ENCODE results near the gene PPP2R5E. TPM values are rescaled to one million over a fixed set of nuclear protein-coding genes. Genes with fewer than 3 reads are reported as not detected.

The PPP2R5E gene
- total and polyA plus RNA-seq, 3 donors from 2014 or later, result 18.8 to 33.6 (median 21.6) TPM

GRCh38 chr14:63343878-63344277 is 199.3 kb downstream of the PPP2R5E start:
- H3K4me3 ChIP-seq, result no peak overlapping the region
- no peaks in the 10 kb centered on the region for H3K4me1 ChIP-seq
- intact Hi-C loops (cut with DNase I; ENCODE audit: low total_unique reads), result no loop called here
- H3K9me3 ChIP-seq, result no peaks in the 10 kb centered on the region
- no peak overlapping the region for H3K27ac ChIP-seq
- no peaks in the 10 kb centered on the region for H3K27me3 ChIP-seq
- no peak for TF ChIP-seq POLR2A (IDR thresholded peaks at IDR 0.05)
- no peaks in the 10 kb centered on the region for H3K36me3 ChIP-seq (ENCODE audit: low read depth, missing control alignments)
- 86 to 90% methylated on average over 1 of the region's 1 CpG for WGBS, 2 donors
- no peak for DNase-seq

GRCh38 chr14:63342371-63342770 is 200.8 kb downstream of the PPP2R5E start:
- H3K4me3 ChIP-seq, result no peak overlapping the region
- no peaks in the 10 kb centered on the region for H3K36me3 ChIP-seq (ENCODE audit: low read depth, missing control alignments)
- no peaks in the 10 kb centered on the region for H3K27me3 ChIP-seq
- no peaks in the 10 kb centered on the region for H3K4me1 ChIP-seq
- TF ChIP-seq CTCF (IDR thresholded peaks at IDR 0.05) (no peak), POLR2A (IDR thresholded peaks at IDR 0.05) (no peak)
- no peak overlapping the region for H3K27ac ChIP-seq
- H3K9me3 ChIP-seq, result no peaks in the 10 kb centered on the region
- 84% methylated on average over 7 of the region's 7 CpGs for WGBS, 2 donors
- intact Hi-C loops (cut with DNase I; ENCODE audit: low total_unique reads), result no loop called here
- no peak for DNase-seq

- no peak for DNase-seq
- no peaks in the 10 kb centered on the region for H3K4me1 ChIP-seq
- no peak overlapping the region for H3K27ac ChIP-seq
- no peaks in the 10 kb centered on the region for H3K27me3 ChIP-seq
- no peak for TF ChIP-seq POLR2A (IDR thresholded peaks at IDR 0.05)
- no peak for TF ChIP-seq CTCF (IDR thresholded peaks at IDR 0.05)
- 69 to 70% methylated on average over 6 of the region's 6 CpGs for WGBS, 2 donors
- no peak overlapping the region for H3K4me3 ChIP-seq
- intact Hi-C loops (cut with DNase I; ENCODE audit: low total_unique reads), result no loop called here
- H3K36me3 ChIP-seq (ENCODE audit: low read depth, missing control alignments), result no peaks in the 10 kb centered on the region
- no peaks in the 10 kb centered on the region for H3K9me3 ChIP-seq
These were observed 214.1 kb downstream of the PPP2R5E start for GRCh38 chr14:63328787-63329737.

- Histone ChIP-seq H3K27me3 (no peaks in the 10 kb centered on the region), H3K27ac (no peak overlapping the region), H3K36me3 (ENCODE audit: low read depth, missing control alignments) (no peaks in the 10 kb centered on the region), H3K4me3 (no peak overlapping the region), H3K9me3 (no peaks in the 10 kb centered on the region), H3K4me1 (no peaks in the 10 kb centered on the region)
- intact Hi-C loops (cut with DNase I; ENCODE audit: low total_unique reads), result no loop called here
- TF ChIP-seq CTCF (IDR thresholded peaks at IDR 0.05) (no peak), POLR2A (IDR thresholded peaks at IDR 0.05) (no peak)
- 87 to 92% methylated on average over 5 of the region's 5 CpGs for WGBS, 2 donors
- no peak for DNase-seq
These were observed 216.3 kb downstream of the PPP2R5E start for GRCh38 chr14:63326840-63327239.

GRCh38 chr14:63322897-63323573 is 220.1 kb downstream of the PPP2R5E start:
- whole genome bisulfite sequencing, 2 donors, result 48 to 50% methylated on average over 9 of the region's 9 CpGs
- no peak overlapping the region for H3K4me3 ChIP-seq
- no peak for TF ChIP-seq CTCF (IDR thresholded peaks at IDR 0.05)
- TF ChIP-seq POLR2A (IDR thresholded peaks at IDR 0.05), result no peak
- no peaks in the 10 kb centered on the region for H3K36me3 ChIP-seq (ENCODE audit: low read depth, missing control alignments)
- no peak overlapping the region for H3K27ac ChIP-seq
- H3K9me3 ChIP-seq, result no peaks in the 10 kb centered on the region
- intact Hi-C loops (cut with DNase I; ENCODE audit: low total_unique reads), result no loop called here
- no peak for DNase-seq
- no peaks in the 10 kb centered on the region for H3K27me3 ChIP-seq
- no peaks in the 10 kb centered on the region for H3K4me1 ChIP-seq

All from testis (tissue), 3 donors.